H1 (cell line): ENCODE results near the gene AGAP1. TPM values are rescaled to one million over a fixed set of nuclear protein-coding genes. Genes with fewer than 3 reads are reported as not detected.

Experiments used
- CTCF ChIA-PET: fragments of 300-600 bp; sonication (Branson Sonifier 250); formaldehyde crosslinking; loops from one replicate; lab custom pipeline; 2021; ENCODE audit not compliant: partially characterized antibody; lab: Charles Lee
- POLR2A ChIA-PET: fragments of 300-600 bp; sonication (Branson Sonifier 250); formaldehyde crosslinking; loops from one replicate; lab custom pipeline; 2021; ENCODE audit warnings: inconsistent platforms; ENCODE audit not compliant: partially characterized antibody; lab: Charles Lee
- DNase-seq, 2 experiments: peaks; one replicate each; pipeline versions ENCODE4 v3.0.0 to v3.0.0-alpha.2; 2010 to 2022; ENCODE audit warnings: low spot score in 2 of 2, low read depth in 1 of 2, mixed read lengths in 1 of 2
- FAIRE-seq: peaks from 2 replicates; lab custom pipeline; 2011; peaks lifted over from hg19 to GRCh38; lab: Jason Lieb, UNC
- H2AFZ ChIP-seq: 2 replicates; pipeline ENCODE4 v1.8.1; 2012; ENCODE audit warnings: low read length, inconsistent platforms
- H2AK5ac ChIP-seq: 2 replicates; pipeline ENCODE4 v1.6.1; 2013; ENCODE audit warnings: low read depth, low read length
- H2BK120ac ChIP-seq: replicated peaks from 2 replicates; pipeline ENCODE3; 2013; ENCODE audit warnings: low read depth, low read length, inconsistent platforms
- H2BK12ac ChIP-seq: 2 replicates; pipeline ENCODE4 v1.6.1; 2013; ENCODE audit warnings: low read depth, low read length
- H2BK15ac ChIP-seq: 2 replicates; pipeline ENCODE4 v1.6.1; 2013; ENCODE audit warnings: low read length
- H2BK20ac ChIP-seq: 2 replicates; pipeline ENCODE4 v1.6.1; 2013; ENCODE audit warnings: low read length
- H2BK5ac ChIP-seq: 2 replicates; pipeline ENCODE4 v1.6.1; 2013; ENCODE audit warnings: low read depth, low read length
- H3K14ac ChIP-seq: 2 replicates; pipeline ENCODE4 v1.6.1; 2013; ENCODE audit warnings: inconsistent platforms; ENCODE audit not compliant: insufficient read length
- H3K18ac ChIP-seq: 2 replicates; pipeline ENCODE4 v1.6.1; 2013; ENCODE audit warnings: low read length; ENCODE audit errors: extremely low read depth
- H3K23ac ChIP-seq: 2 replicates; pipeline ENCODE4 v1.6.1; 2013; ENCODE audit warnings: inconsistent platforms; ENCODE audit not compliant: insufficient read length
- H3K23me2 ChIP-seq: 2 replicates; pipeline ENCODE4 v1.6.1; 2013; ENCODE audit warnings: low read depth, low read length
- H3K27ac ChIP-seq: 2 replicates; pipeline ENCODE4 v1.6.1; 2011; ENCODE audit warnings: low read depth, low read length, inconsistent platforms
- H3K27me3 ChIP-seq, 4 experiments: replicated peaks in 1 of 4; 1 replicate in 1 of 4; 2 replicates in 3 of 4; pipeline versions ENCODE4 v1.6.1 to v1.8.1; 2011 to 2013; ENCODE audit warnings: low read length in 3 of 4, mild to moderate bottlenecking in 3 of 4, inconsistent platforms in 2 of 4, mixed read lengths in 2 of 4, moderate library complexity in 1 of 4; ENCODE audit not compliant: control insufficient read depth in 3 of 4, insufficient read depth in 3 of 4; ENCODE audit errors: extremely low read depth in 1 of 4
- H3K36me3 ChIP-seq, 4 experiments: 2 replicates each; pipeline versions ENCODE4 v1.6.1 to v1.8.1; 2011 to 2013; ENCODE audit warnings: mild to moderate bottlenecking in 4 of 4, low read length in 3 of 4, moderate library complexity in 2 of 4, control low read depth in 1 of 4, inconsistent platforms in 1 of 4; ENCODE audit not compliant: insufficient read depth in 4 of 4, control insufficient read depth in 2 of 4
- H3K4ac ChIP-seq: replicated peaks from 2 replicates; pipeline ENCODE3; 2013; ENCODE audit warnings: low read length, low read depth, mixed read lengths, inconsistent platforms; ENCODE audit not compliant: insufficient read length
- H3K4me1 ChIP-seq, 4 experiments: replicated peaks in 1 of 4; 1 replicate in 1 of 4; 2 replicates in 3 of 4; pipeline versions ENCODE4 v1.6.1 to v1.8.1; 2011 to 2013; ENCODE audit warnings: low read length in 3 of 4, inconsistent platforms in 2 of 4, mixed read lengths in 1 of 4; ENCODE audit not compliant: insufficient read depth in 4 of 4, control insufficient read depth in 3 of 4
- H3K4me2 ChIP-seq, 2 experiments: 2 replicates each; pipeline versions ENCODE4 v1.6.1 to v1.8.1; 2011 to 2013; ENCODE audit warnings: low read depth in 2 of 2, low read length in 2 of 2, control low read depth in 1 of 2, inconsistent platforms in 1 of 2, mild to moderate bottlenecking in 1 of 2; ENCODE audit not compliant: insufficient read depth in 1 of 2
- H3K4me3 ChIP-seq, 4 experiments: fragments of 200-600, 300-600 bp in 1 of 4; sonication (generic), shearing (Covaris generic), sonication (Bioruptor Twin) in 1 of 4; 2 replicates each; pipeline versions ENCODE4 v1.5.1 to v1.8.1; 2011 to 2016; ENCODE audit warnings: low read length in 4 of 4, low read depth in 3 of 4, control low read depth in 2 of 4, inconsistent platforms in 2 of 4, mild to moderate bottlenecking in 2 of 4, mixed read lengths in 1 of 4, moderate library complexity in 1 of 4; ENCODE audit not compliant: insufficient read depth in 2 of 4; ENCODE audit errors: extremely low read depth in 1 of 4
- H3K56ac ChIP-seq: replicated peaks from 2 replicates; pipeline ENCODE3; 2013; ENCODE audit warnings: low read depth, mild to moderate bottlenecking, mixed read lengths, low read length, inconsistent platforms; ENCODE audit not compliant: insufficient read length
- H3K79me1 ChIP-seq: 2 replicates; pipeline ENCODE4 v1.6.1; 2013; ENCODE audit warnings: low read depth, low read length, control low read depth
- H3K79me2 ChIP-seq, 2 experiments: 2 replicates each; pipeline versions ENCODE4 v1.6.1 to v1.8.1; 2012 to 2013; ENCODE audit warnings: low read length in 2 of 2, mild to moderate bottlenecking in 2 of 2, inconsistent platforms in 1 of 2; ENCODE audit not compliant: insufficient read depth in 2 of 2, control insufficient read depth in 1 of 2
- H3K9ac ChIP-seq, 4 experiments: replicated peaks in 1 of 4; 1 replicate in 1 of 4; 2 replicates in 3 of 4; pipeline versions ENCODE4 v1.6.1 to v1.8.1; 2011 to 2013; ENCODE audit warnings: low read depth in 3 of 4, low read length in 3 of 4, control low read depth in 2 of 4, mild to moderate bottlenecking in 2 of 4, moderate library complexity in 2 of 4, inconsistent platforms in 1 of 4; ENCODE audit errors: extremely low read depth in 1 of 4
- H3K9me3 ChIP-seq, 2 experiments: 2 replicates each; pipeline versions ENCODE4 v1.6.1 to v1.8.1; 2012 to 2013; ENCODE audit warnings: mild to moderate bottlenecking in 2 of 2, moderate library complexity in 2 of 2, control low read depth in 1 of 2, inconsistent platforms in 1 of 2, low read depth in 1 of 2, low read length in 1 of 2, mixed read lengths in 1 of 2; ENCODE audit not compliant: insufficient read depth in 2 of 2
- H4K20me1 ChIP-seq, 2 experiments: replicated peaks in 1 of 2; 2 replicates each; pipeline versions ENCODE3 to v1.8.1; 2011 to 2013; ENCODE audit warnings: inconsistent platforms in 2 of 2, low read length in 2 of 2, mild to moderate bottlenecking in 1 of 2; ENCODE audit not compliant: insufficient read depth in 2 of 2, control insufficient read depth in 1 of 2
- H4K5ac ChIP-seq: 2 replicates; pipeline ENCODE4 v1.6.1; 2013; ENCODE audit warnings: low read length, low read depth, mixed read lengths, inconsistent platforms; ENCODE audit not compliant: insufficient read length
- H4K8ac ChIP-seq: 2 replicates; pipeline ENCODE4 v1.8.0; 2013; ENCODE audit warnings: mild to moderate bottlenecking, moderate library complexity, low read length, inconsistent platforms; ENCODE audit not compliant: insufficient read depth; ENCODE audit errors: extremely low read depth
- H4K91ac ChIP-seq: replicated peaks from 2 replicates; pipeline ENCODE3; 2013; ENCODE audit warnings: low read length, mixed read lengths, inconsistent platforms; ENCODE audit not compliant: insufficient read length
- ATF2 ChIP-seq: IDR thresholded peaks from 2 replicates; pipeline ENCODE4 v1.6.1; 2012; ENCODE audit warnings: low read length, inconsistent platforms
- CEBPB ChIP-seq: IDR thresholded peaks from 2 replicates; pipeline ENCODE4 v1.6.1; 2012; ENCODE audit warnings: low read depth, low read length
- JUND ChIP-seq: IDR thresholded peaks from 2 replicates; pipeline ENCODE4 v1.6.1; 2011; ENCODE audit warnings: mild to moderate bottlenecking, improper control_type of control experiment, low read length
- RNF2 ChIP-seq: fragments of 200-900, 300-1000 bp; sonication (generic); IDR thresholded peaks from 2 replicates; pipeline ENCODE4 v1.7.1; 2016; ENCODE audit warnings: borderline replicate concordance, low read depth, mild to moderate bottlenecking, antibody characterized with exemption, low read length; ENCODE audit not compliant: poor library complexity, severe bottlenecking; ENCODE audit errors: missing control alignments
- SP2 ChIP-seq: IDR thresholded peaks from 2 replicates; pipeline ENCODE4 v1.6.1; 2012; ENCODE audit warnings: mild to moderate bottlenecking, low read length, inconsistent platforms
- TBP ChIP-seq: IDR thresholded peaks from 2 replicates; pipeline ENCODE4 v1.6.1; 2011; ENCODE audit warnings: low read depth, low read length, improper control_type of control experiment
- WGBS, 2 experiments: shearing (Covaris generic) in 1 of 2; methylation state at CpG; one replicate each; pipeline versions ENCODE4 v1.1.6 to v1.1.7; 2013 to 2015; ENCODE audit warnings: low lambda C conversion rate in 2 of 2, mixed read lengths in 2 of 2, inconsistent platforms in 1 of 2, low coverage in 1 of 2, missing lambda C conversion rate in 1 of 2; ENCODE audit not compliant: insufficient replicate concordance in 2 of 2, insufficient coverage in 1 of 2, insufficient read length in 1 of 2; ENCODE audit errors: extremely low coverage in 1 of 2, missing lambda C conversion rate in 1 of 2; 5-methylcytosine and 5-hydroxymethylcytosine counted together
- polyA plus RNA-seq, 7 experiments: library from polyadenylated mRNA; depleted of rRNA in 3 of 7; stranded (reverse) in 5 of 7; unstranded in 2 of 7; fragments of >200 nt in 5 of 7; fragments of 200-250 nt in 2 of 7; gene quantifications; 1 replicate in 5 of 7; 2 replicates in 1 of 7; 4 replicates in 1 of 7; pipeline versions ENCODE4 v1.2.1 to v1.2.3, GENCODE V29; 2011 to 2013; ENCODE audit warnings: missing spikeins in 2 of 7, mixed read lengths in 2 of 7
- total RNA-seq: library from RNA; stranded (reverse); fragmentation: NEBNext Ultra II Directional; extraction: Animal tissue kit (Norgen Biotek cat#: 25700); gene quantifications from 2 replicates; pipeline ENCODE4 v1.2.1, GENCODE V29; 2021

The AGAP1 gene
- total and polyA plus RNA-seq, 2 of the 8 experiments (the other 6 are each of a cell fraction or from before 2014, with no cell fraction given), result 18.1 to 39.4 TPM

GRCh38 chr2:236146436-236146835 lies 652.6 kb downstream of the AGAP1 start:
- no peak overlapping the region for H2BK12ac ChIP-seq
- no peak overlapping the region for H3K9ac ChIP-seq
- H2AK5ac ChIP-seq, result no peak overlapping the region
- H4K5ac ChIP-seq, result no peak overlapping the region
- H3K14ac ChIP-seq, result no peak overlapping the region
- H3K79me2 ChIP-seq, result no peaks in the 10 kb centered on the region
- H2AFZ ChIP-seq, result no peak overlapping the region
- no peak overlapping the region for H3K18ac ChIP-seq
- no peak overlapping the region for H3K56ac ChIP-seq
- H3K27ac ChIP-seq, result no peak overlapping the region
- no peak overlapping the region for H4K91ac ChIP-seq
- H3K36me3 ChIP-seq, result no peaks in the 10 kb centered on the region
- TF ChIP-seq JUND (no peak), CEBPB (no peak), TBP (no peak), RNF2 (no peak), ATF2 (no peak), SP2 (no peak)
- H3K27me3 ChIP-seq, result peaks cover 0 to 6% (median 2%) of the 10 kb centered on the region in 4 experiments; a peak in 6 of 7 replicates
- H4K20me1 ChIP-seq, result no peaks in the 10 kb centered on the region
- H4K8ac ChIP-seq, result no peak overlapping the region
- DNase-seq (no peak), FAIRE-seq (no peak)
- no peaks in the 10 kb centered on the region for H3K9me3 ChIP-seq
- H3K23me2 ChIP-seq, result no peaks in the 10 kb centered on the region
- no peak overlapping the region for H3K4me3 ChIP-seq
- H2BK15ac ChIP-seq, result no peak overlapping the region
- no peak overlapping the region for H2BK5ac ChIP-seq
- H3K4me2 ChIP-seq, result no peak overlapping the region
- no peak overlapping the region for H3K23ac ChIP-seq
- H2BK20ac ChIP-seq, result no peak overlapping the region
- H2BK120ac ChIP-seq, result no peak overlapping the region
- H3K4ac ChIP-seq, result no peak overlapping the region
- WGBS, 2 experiments, result 91% methylated on average over 7 of the region's 7 CpGs; no CpG with 5 or more reads in 1 of the 2 experiments
- no peaks in the 10 kb centered on the region for H3K79me1 ChIP-seq
- POLR2A ChIA-PET, result interaction anchor here (2.1 kb wide), 1 partner anchor 12 kb away, joined by 6 read pairs; no protein-coding TSS in a partner anchor
- CTCF ChIA-PET, result interaction anchor here (0.7 to 1.7 kb wide), 5 partner anchors 14 to 267 kb away, joined by 4 to 6 read pairs (median 5); no protein-coding TSS in a partner anchor
- peaks cover 0 to 5% (median 4%) of the 10 kb centered on the region in 4 experiments; a peak in 5 of 7 replicates for H3K4me1 ChIP-seq
